Transverse colon (tissue), 4 donors: Measurements from ENCODE around the gene MRGPRD. TPM values are rescaled to one million over a fixed set of nuclear protein-coding genes. Genes with fewer than 3 reads are reported as not detected.

Experiments
- DNase-seq: peaks from one replicate; pipeline ENCODE4 v3.0.0-alpha.2; 2019
- H3K27ac ChIP-seq, 4 donors: fragments of 200-600 bp; sonication (generic); 2 replicates each; pipeline ENCODE4 v1.5.1; 2016 to 2018; ENCODE audit warnings: inconsistent platforms in 4 of 4
- H3K27me3 ChIP-seq: fragments of 200-600 bp; sonication (generic); 2 replicates; pipeline ENCODE4 v1.5.1; 2017; ENCODE audit warnings: inconsistent platforms
- H3K36me3 ChIP-seq, 4 donors: fragments of 200-600 bp; sonication (generic); 2 replicates each; pipeline ENCODE4 v1.5.1; 2017 to 2019; ENCODE audit warnings: inconsistent platforms in 4 of 4
- H3K4me1 ChIP-seq, 4 donors: fragments of 200-600 bp; sonication (generic); 2 replicates each; pipeline ENCODE4 v1.5.1; 2017 to 2020; ENCODE audit warnings: inconsistent platforms in 4 of 4
- H3K4me3 ChIP-seq, 4 donors: fragments of 200-600 bp; sonication (generic); 1 replicate in 1 of 4; 2 replicates in 3 of 4; pipeline versions ENCODE4 v1.5.1 to v1.6.1; 2017 to 2019; ENCODE audit warnings: inconsistent platforms in 4 of 4
- H3K9me3 ChIP-seq, 2 donors: fragments of 200-600 bp; sonication (generic); 2 replicates each; pipeline ENCODE4 v1.5.1; 2017 to 2019; ENCODE audit warnings: inconsistent platforms in 2 of 2
- EP300 ChIP-seq: sonication (generic); formaldehyde crosslinking; IDR thresholded peaks from one replicate; pipeline ENCODE4 v1.6.1; 2017; ENCODE audit warnings: antibody characterized with exemption, low read depth
- POLR2A ChIP-seq: fragments of 450-650 bp; IDR thresholded peaks from one replicate; pipeline ENCODE4 v1.6.1; 2016; ENCODE audit warnings: antibody characterized with exemption, mild to moderate bottlenecking, moderate library complexity
- POLR2AphosphoS5 ChIP-seq, 3 donors: sonication (generic); formaldehyde crosslinking; IDR thresholded peaks; one replicate each; pipeline ENCODE4 v1.6.1; 2016; ENCODE audit warnings: antibody characterized with exemption in 3 of 3
- WGBS, 2 donors: methylation state at CpG; one replicate each; pipeline ENCODE4 v1.1.5; 2018; ENCODE audit warnings: low coverage in 1 of 2; 5-methylcytosine and 5-hydroxymethylcytosine counted together
- in situ Hi-C, 4 donors: fragments of 200-750 bp; cut with MboI; loops; one replicate each; pipeline versions ENCODE4 v1.15.0 to v1.15.1; 2017; ENCODE audit warnings: low sequenced_read_pairs in 3 of 4, low pct_ligation_motif_present in 1 of 4, low pct_unique_long_range_greater_than_20kb in 1 of 4
- intact Hi-C: fragments of 100-400 bp; cut with DNase I; formaldehyde crosslinking; loops from one replicate; pipeline ENCODE4 v1.15.1; 2023; ENCODE audit warnings: low total_unique reads
- total RNA-seq, 4 donors: library from RNA; depleted of rRNA; stranded (reverse); fragments of >200 nt; gene quantifications; one replicate each; pipeline ENCODE4 v1.1.0, GENCODE V29; 2016
- TF ChIP-seq, protein P1 (sequence below), 5 experiments: fragments of 200-600 bp in 3 of 5; fragments of 450-650 bp in 2 of 5; sonication (generic) in 3 of 5; IDR thresholded peaks; 1 replicate in 2 of 5; 2 replicates in 3 of 5; pipeline ENCODE4 v1.5.1; 2016 to 2017; ENCODE audit warnings: antibody characterized with exemption in 5 of 5, inconsistent platforms in 3 of 5, mild to moderate bottlenecking in 2 of 5, moderate library complexity in 1 of 5

The MRGPRD gene
- total RNA-seq, 4 donors from 2014 or later: not detected

GRCh38 chr11:69008737-69009440 is 28.1 kb upstream of the MRGPRD start:
- TF ChIP-seq POLR2A (peak; percentile 25), EP300 (no peak), POLR2AphosphoS5 (IDR thresholded peaks at IDR 0.05) (peak; percentile 73 to 82 (median 75))
- TF ChIP-seq, protein P1, sequence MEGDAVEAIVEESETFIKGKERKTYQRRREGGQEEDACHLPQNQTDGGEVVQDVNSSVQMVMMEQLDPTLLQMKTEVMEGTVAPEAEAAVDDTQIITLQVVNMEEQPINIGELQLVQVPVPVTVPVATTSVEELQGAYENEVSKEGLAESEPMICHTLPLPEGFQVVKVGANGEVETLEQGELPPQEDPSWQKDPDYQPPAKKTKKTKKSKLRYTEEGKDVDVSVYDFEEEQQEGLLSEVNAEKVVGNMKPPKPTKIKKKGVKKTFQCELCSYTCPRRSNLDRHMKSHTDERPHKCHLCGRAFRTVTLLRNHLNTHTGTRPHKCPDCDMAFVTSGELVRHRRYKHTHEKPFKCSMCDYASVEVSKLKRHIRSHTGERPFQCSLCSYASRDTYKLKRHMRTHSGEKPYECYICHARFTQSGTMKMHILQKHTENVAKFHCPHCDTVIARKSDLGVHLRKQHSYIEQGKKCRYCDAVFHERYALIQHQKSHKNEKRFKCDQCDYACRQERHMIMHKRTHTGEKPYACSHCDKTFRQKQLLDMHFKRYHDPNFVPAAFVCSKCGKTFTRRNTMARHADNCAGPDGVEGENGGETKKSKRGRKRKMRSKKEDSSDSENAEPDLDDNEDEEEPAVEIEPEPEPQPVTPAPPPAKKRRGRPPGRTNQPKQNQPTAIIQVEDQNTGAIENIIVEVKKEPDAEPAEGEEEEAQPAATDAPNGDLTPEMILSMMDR (IDR thresholded peaks at IDR 0.05): no peak
- WGBS, 2 donors: 25 to 58% methylated on average over 2 to 17 of the region's 17 CpGs
- Histone ChIP-seq H3K27ac (peak overlapping the region; percentile 87 to 98 (median 94)), H3K4me1 (peaks cover 33 to 62% (median 36%) of the 10 kb centered on the region in 4 donors), H3K4me3 (peak overlapping the region in 1 of 4 donors; percentile 11), H3K27me3 (peaks cover 38% of the 10 kb centered on the region), H3K9me3 (no peaks in the 10 kb centered on the region), H3K36me3 (no peaks in the 10 kb centered on the region)
- in situ Hi-C loops (no loop called here), intact Hi-C loops (loop anchor here (5.0 kb wide), 1 partner anchor 82 kb away; no protein-coding TSS in a partner anchor)
- peak; percentile 82 for DNase-seq

GRCh38 chr11:69007975-69008381 is 27.2 kb upstream of the MRGPRD start:
- peak overlapping the region; percentile 87 to 98 (median 94) for H3K27ac ChIP-seq
- peaks cover 38 to 66% (median 41%) of the 10 kb centered on the region in 4 donors for H3K4me1 ChIP-seq
- no peak for DNase-seq
- intact Hi-C loops (loop anchor here (5.0 kb wide), 1 partner anchor 81 kb away; no protein-coding TSS in a partner anchor), in situ Hi-C loops (no loop called here)
- no peaks in the 10 kb centered on the region for H3K9me3 ChIP-seq
- H3K27me3 ChIP-seq: peaks cover 29% of the 10 kb centered on the region
- no peak overlapping the region for H3K4me3 ChIP-seq
- H3K36me3 ChIP-seq: no peaks in the 10 kb centered on the region
- TF ChIP-seq POLR2AphosphoS5 (IDR thresholded peaks at IDR 0.05) (no peak), POLR2A (no peak), EP300 (no peak)
- TF ChIP-seq, protein P1 (IDR thresholded peaks at IDR 0.05): no peak
- WGBS, 2 donors: 56% methylated on average over 8 of the region's 8 CpGs; no CpG with 5 or more reads in 1 of the 2 donors

DNA sequence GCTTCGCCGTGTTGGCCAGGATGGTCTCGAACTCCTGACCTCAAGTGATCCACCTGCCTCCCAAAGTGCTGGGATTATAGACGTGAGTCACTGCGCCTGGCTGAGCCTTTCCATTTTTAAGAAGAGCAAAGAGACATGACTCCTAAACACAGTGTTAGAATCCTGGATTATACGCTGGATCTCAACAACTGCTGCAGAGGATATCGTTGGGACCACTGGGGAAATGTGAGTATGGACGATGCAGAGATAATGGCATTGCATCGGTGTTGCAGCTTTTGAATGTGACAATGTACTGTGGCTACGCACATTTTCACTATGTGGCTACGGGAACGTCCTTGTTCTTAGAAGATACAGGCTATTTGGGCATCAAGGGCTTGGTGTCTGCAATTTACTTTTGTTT is 26.0 kb upstream of the MRGPRD start:
- intact Hi-C loops: loop anchor here (5.0 kb wide), 1 partner anchor 80 kb away; no protein-coding TSS in a partner anchor
- Histone ChIP-seq H3K27me3 (peaks cover 17% of the 10 kb centered on the region), H3K9me3 (no peaks in the 10 kb centered on the region), H3K27ac (peak overlapping the region; percentile 87 to 98 (median 94)), H3K36me3 (no peaks in the 10 kb centered on the region), H3K4me3 (no peak overlapping the region), H3K4me1 (peaks cover 48 to 78% (median 50%) of the 10 kb centered on the region in 4 donors)
- 86 to 100% methylated on average over 2 to 12 of the region's 12 CpGs for WGBS, 2 donors
- no peak for TF ChIP-seq POLR2A
- no peak for TF ChIP-seq EP300
- TF ChIP-seq, protein P1 (IDR thresholded peaks at IDR 0.05): no peak
- no peak for TF ChIP-seq POLR2AphosphoS5 (IDR thresholded peaks at IDR 0.05)
- DNase-seq: no peak
- in situ Hi-C loops: no loop called here

DNA sequence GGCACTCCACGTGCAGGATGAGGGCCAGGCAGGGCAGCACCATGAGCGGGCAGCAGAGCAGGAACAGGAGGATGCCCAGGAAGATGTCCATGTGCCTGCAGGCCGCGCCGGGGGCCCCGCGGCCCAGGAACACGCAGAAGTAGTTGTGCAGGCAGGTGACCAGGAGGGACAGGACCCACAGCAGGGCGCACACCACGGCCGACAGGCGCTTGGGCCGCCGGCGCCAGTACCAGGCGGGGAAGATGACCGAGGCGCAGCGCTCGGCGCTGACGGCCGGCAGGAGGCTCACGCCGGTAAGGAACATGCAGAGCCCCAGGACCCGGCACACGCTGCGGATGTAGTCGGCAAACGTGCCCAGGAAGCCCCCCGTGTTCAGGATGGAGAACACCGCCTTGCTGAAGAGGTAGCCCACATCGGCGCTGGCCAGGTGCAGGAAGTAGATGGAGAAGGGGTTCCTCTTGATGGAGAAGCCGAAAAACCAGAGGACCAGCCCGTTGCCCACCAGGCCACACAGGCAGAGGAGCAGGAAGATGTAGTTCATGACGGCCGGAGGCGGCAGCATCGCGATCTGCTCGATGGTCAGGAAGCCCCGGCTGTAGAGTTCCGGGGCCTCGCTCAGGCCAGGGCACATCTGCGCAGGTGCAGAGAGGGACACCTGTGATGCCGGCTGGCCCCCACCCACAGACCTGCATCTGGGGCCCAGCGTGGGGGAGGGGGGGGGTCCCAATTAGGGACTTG is 25.0 kb upstream of the MRGPRD start:
- 80% methylated on average over 46 of the region's 48 CpGs; no CpG with 5 or more reads in 1 of the 2 donors for WGBS, 2 donors
- intact Hi-C loops (loop anchor here (5.0 kb wide), 1 partner anchor 78 kb away; no protein-coding TSS in a partner anchor), in situ Hi-C loops (no loop called here)
- Histone ChIP-seq H3K9me3 (no peaks in the 10 kb centered on the region), H3K4me1 (peaks cover 50 to 80% (median 56%) of the 10 kb centered on the region in 4 donors), H3K36me3 (no peaks in the 10 kb centered on the region), H3K27ac (peak overlapping the region; percentile 87 to 98 (median 94)), H3K4me3 (no peak overlapping the region), H3K27me3 (peaks cover 7% of the 10 kb centered on the region)
- no peak for DNase-seq
- TF ChIP-seq POLR2AphosphoS5 (IDR thresholded peaks at IDR 0.05) (no peak), EP300 (no peak), POLR2A (no peak)
- TF ChIP-seq, protein P1 (IDR thresholded peaks at IDR 0.05): no peak
